HG03575 (cell line): ENCODE data around the gene CACNA1E.

Experiments
- ATAC-seq: cut with Tn5 transposase; IDR thresholded peaks from one replicate; pipeline ENCODE4 v1.9.1; 2021; ENCODE audit not compliant: unreplicated experiment, insufficient number of reproducible peaks, low FRiP score; ENCODE audit errors: extremely low read depth

CACNA1E gene

GRCh38 chr1:181554465-181554864, 71.1 kb downstream of the CACNA1E start:
- no peak for ATAC-seq

DNA sequence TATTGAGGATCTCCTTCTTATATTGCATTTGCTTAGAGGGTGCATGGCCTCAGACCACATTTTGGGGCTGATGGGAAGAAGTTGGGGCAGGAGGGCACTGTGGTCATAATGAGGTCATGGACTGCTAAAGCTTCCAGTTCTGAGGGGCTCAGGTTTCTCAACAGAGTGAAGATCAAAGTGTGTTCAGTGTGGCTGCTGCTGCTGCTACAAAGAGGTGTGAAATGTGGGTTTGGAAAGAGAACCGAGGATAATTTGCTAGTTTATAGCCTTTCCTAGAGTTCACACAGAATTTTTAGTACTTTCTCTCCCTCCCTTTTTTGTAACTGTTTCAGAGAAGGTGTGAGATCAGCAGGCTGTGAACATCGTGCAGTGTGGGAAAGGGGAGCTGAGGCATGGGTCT, 73.3 kb downstream of the CACNA1E start:
- ATAC-seq = no peak

GRCh38 chr1:181557313-181557712, 74.0 kb downstream of the CACNA1E start:
- no peak for ATAC-seq

DNA sequence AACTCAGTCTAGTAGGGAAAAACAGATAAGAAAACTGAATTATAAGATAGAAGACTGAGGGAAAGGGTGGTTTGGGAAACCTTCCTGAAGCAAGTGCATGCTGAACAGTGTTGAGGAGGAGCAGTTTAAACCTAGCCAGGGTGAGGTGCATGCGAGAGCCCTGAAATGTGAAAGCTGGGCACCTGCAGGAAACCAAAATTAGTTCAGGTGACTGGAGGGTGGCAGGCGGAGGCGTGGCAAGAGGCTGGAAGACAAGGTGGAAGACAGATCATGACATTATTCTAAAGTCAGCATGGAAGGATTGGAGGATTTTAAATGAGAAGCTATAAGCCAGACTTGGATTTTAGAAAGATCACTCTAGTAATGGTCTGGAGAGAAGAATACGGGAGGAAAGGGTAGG, 75.1 kb downstream of the CACNA1E start:
- ATAC-seq = no peak

DNA sequence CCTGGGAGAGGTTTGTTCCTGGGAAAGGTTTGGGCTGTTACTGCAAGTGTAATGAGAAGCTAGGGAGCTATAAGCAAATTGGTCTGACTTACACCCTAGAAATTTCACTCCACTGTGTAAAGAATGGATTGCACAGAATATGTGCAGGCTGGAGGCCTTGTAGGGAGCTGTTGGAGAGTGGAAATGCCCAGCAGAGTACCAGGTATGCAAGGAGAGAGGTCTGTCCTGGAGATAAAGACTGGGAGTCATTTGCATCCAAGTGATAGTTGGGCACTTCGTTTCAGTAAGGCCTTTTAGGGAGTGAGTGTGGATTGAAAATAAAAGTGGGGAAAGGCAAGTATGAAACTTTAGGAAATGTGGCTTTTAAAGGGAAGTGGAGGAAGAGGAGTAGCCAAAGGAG, 75.8 kb downstream of the CACNA1E start:
- no peak for ATAC-seq

DNA sequence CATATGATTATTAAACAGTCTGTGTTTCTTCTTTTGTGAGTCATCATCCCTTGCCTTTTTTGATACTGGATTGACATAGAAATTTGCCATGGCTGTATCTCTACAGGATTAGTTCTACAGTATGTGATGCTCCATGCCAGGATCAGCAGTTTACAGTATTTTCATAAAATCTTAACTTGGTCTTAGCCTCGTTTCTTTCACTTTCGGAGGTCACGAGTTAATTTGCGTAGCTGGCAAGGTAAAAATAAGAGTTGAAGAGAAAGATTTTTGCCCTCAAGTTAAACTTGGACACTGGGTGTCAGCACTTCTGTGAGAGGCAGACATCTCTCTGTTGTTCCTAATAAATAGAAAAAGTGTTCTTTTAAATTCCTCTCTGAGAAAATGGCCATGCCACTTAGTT, 79.1 kb downstream of the CACNA1E start:
- ATAC-seq = no peak

DNA sequence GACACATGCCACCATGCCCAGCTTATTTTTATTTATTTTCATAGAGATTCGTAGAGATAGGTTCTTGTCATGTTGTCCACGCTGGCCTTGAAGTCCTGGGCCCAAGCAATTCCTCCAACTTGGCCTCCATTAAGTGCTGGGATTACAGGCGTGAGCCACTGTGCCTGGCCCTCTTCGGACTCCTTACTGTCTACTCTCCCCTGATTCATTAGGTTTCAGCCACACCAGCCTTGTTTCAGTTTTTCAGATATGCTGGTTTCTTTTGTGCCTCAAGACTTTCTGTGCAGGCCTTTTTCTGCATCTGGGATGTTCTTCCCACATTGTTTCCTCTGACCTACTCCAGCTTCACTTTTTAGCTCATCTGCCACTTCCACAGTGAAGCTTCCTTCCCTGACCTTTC, 85.4 kb downstream of the CACNA1E start:
- ATAC-seq = no peak

DNA sequence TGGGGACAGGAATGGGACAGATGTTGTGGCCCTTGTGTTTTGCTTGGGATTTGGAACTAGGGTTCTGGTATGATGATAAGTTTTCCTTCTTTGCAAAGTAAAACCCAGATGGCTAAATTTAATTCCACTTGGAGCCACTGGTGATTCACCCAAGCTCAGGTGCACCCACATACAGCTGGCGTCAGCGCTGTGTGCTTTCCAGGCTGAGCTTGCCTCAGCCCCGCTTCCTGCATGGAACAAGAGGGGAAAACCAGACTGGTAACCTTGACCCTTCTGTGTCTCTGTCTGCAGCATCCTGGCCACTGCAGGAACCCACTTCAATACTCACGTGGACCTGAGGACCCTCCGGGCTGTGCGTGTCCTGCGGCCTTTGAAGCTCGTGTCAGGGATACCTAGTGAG, 94.2 kb downstream of the CACNA1E start:
- ATAC-seq = no peak

GRCh38 chr1:181583598-181583997, 100.3 kb downstream of the CACNA1E start:
- no peak for ATAC-seq

DNA sequence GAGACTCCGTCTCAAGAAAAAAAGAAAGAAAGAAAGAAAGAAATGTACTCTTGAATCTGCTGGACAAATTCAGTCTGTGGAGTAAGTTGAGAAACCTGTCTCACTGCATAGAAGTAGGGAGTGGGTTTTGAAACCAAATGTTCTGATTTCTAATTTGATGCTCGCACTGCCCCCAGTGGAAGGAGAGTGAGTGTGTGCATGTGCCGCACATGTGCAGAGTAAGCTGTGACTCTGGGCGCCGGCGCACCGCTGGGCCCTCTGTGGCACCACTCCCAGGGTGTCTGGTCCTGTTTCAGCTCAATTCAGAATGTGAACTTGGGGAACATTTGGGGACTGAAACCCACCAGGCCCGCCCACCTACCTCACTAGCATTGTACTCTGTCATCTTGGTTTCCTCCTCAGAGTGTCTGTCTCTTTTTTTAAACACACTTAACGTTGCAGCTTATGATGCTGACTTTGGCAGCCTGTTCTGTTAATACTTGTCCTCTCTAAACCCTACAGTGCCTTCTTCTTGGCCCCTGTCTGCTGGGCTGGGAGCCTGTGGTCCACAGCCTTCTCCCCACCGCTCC, 104.6 kb downstream of the CACNA1E start:
- no peak for ATAC-seq

- ATAC-seq = no peak
Observed at GRCh38 chr1:181588631-181589030, 105.3 kb downstream of the CACNA1E start.

DNA sequence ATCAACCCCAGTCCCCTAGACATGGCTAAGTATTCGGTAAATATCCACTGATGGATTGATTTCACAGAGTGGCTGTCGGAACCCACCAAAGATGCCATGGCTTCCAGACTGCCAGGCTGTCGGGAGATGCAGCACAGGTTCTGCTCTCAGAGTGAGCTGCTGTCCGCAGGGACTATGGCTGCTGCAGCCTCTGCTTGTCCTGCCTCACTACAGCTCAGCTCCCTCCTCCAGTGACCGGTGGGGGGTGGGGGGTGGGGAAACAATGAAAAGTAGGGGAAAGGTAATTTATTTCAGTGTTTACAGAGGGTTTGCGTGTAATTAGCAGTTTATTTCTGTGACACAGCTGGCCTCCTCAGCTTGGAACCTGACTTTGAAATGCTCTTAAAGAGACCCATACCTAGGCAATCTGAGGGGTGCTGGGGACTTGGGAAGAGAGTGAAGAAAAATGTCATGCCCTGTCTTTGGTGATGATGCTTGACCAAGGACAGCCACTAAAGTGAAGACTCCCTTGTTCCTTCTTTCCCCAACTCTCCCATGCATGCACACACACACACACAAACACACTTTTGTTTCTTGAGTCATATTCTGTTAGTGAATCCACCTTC, 109.0 kb downstream of the CACNA1E start:
- ATAC-seq = no peak

DNA sequence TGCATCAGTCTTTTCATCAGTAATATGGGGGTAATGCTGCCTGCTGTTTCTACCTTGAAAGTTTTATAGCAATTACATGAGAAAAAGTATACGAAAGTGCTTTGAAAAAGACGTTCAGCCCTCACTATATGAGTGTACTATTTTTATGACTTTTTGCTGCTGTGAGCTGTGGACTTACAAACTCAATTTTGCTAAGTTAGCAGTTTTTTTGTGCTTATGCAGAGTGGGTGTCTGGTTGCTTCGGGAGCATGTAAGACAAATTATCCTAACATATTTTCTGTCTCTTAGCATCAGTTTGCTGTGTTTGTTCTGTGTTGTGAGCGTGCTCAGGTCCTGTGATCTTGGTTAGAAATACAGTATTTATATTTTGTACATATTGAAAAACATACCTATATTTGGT, 109.7 kb downstream of the CACNA1E start:
- no peak for ATAC-seq

- ATAC-seq = no peak
Observed at GRCh38 chr1:181594553-181594952, 111.2 kb downstream of the CACNA1E start.

DNA sequence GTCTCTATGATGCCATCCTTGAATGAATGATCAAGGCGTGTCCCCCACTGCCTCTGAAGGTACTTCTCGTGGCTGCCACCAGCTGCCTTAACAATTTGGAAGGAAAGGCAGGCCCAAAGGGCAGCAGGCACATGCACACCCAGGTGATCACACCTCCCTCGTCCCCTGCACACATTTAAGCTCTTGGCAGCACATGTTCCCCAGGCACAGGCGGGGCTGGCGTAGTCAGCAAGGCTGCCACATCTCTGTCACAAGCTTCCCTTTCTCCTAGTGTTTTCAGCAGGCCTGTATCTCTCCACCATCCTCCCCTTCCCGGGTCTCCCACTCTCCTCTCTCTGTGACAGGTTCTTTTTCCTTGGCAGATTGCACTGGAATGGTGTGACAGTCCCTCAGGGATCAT, 111.9 kb downstream of the CACNA1E start:
- no peak for ATAC-seq

- no peak for ATAC-seq
Observed at GRCh38 chr1:181601186-181601950, 118.1 kb downstream of the CACNA1E start.

DNA sequence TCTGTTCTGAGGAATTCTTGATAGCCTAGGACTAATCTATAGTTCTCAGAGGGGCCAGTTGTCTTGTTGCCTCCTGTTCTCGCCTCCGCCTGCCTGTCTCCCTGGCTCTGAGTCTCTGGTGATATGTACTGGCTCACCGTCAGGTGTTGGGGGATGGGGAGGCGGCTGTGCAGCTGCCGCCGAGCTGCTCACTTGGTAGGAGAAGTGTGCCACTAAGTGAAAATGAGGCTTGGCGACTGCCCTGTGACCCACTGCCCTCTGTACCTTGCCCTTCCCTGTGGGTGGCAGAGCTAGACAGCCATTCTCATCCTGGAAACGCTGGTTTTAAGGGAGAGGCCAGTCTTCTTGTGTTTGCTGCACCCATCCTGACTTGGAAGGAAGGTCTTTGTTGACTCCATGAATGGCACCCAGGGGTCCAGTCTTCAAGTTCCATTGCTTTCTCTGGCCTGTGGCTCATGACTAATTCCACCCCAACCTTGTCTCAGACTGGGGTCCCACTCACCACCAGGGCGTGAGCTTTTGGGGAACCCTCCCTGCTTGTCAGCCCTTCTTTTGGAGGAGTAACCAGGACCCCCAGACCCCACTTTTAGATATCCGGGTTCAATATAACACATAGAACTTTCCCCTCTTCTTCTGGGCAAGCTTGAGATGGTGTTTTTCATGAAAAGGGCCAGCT, 120.6 kb downstream of the CACNA1E start:
- ATAC-seq = no peak

- ATAC-seq = no peak
Observed at GRCh38 chr1:181604482-181605249, 121.3 kb downstream of the CACNA1E start.

- ATAC-seq = no peak
Observed at GRCh38 chr1:181607524-181607923, 124.2 kb downstream of the CACNA1E start.
